IMR-90 (cell line): Measurements from ENCODE around the gene CACNA2D1. TPM values are rescaled to one million over a fixed set of nuclear protein-coding genes. Genes with fewer than 3 reads are reported as not detected.

Source experiments
- ATAC-seq: fragments of 200-7000 bp; cut with Tn5 transposase; 2 replicates; pipeline ENCODE4 v1.9.1; 2020; ENCODE audit warnings: low read depth, mild to moderate bottlenecking, moderate library complexity
- BruUV-seq: library from RNA; stranded (reverse); fragments of 400-500 nt; replicated peaks from 2 replicates; lab custom pipeline; 2021; lab: Mats Ljungman, UMichigan
- CTCF ChIA-PET: fragments of 300-600 bp; formaldehyde crosslinking; extraction: SDS; loops from one replicate; lab custom pipeline; 2021; ENCODE audit warnings: antibody characterized with exemption; lab: Yijun Ruan, JAX
- POLR2A ChIA-PET: fragments of 300-600 bp; sonication (Branson Sonifier 250); formaldehyde crosslinking; loops from one replicate; lab custom pipeline; 2022; ENCODE audit warnings: antibody characterized with exemption; ENCODE audit not compliant: unreplicated experiment; lab: Charles Lee
- DNase-seq: peaks from one replicate; pipeline ENCODE4 v3.0.0; 2013
- H2AFZ ChIP-seq: replicated peaks from 2 replicates; pipeline ENCODE3; 2013; ENCODE audit warnings: low read length, mild to moderate bottlenecking; ENCODE audit not compliant: poor library complexity
- H2AK5ac ChIP-seq: 2 replicates; pipeline ENCODE4 v1.6.1; 2013; ENCODE audit warnings: low read depth, low read length, inconsistent platforms
- H2AK9ac ChIP-seq: replicated peaks from 2 replicates; pipeline ENCODE3; 2013; ENCODE audit warnings: mild to moderate bottlenecking, low read depth, low read length, moderate library complexity; ENCODE audit not compliant: poor library complexity
- H2BK120ac ChIP-seq: 2 replicates; pipeline ENCODE4 v1.6.1; 2013; ENCODE audit warnings: low read depth, low read length, inconsistent platforms
- H2BK15ac ChIP-seq: 3 replicates; pipeline ENCODE4 v1.6.1; 2013; ENCODE audit warnings: low read depth, low read length, inconsistent platforms
- H2BK20ac ChIP-seq: 2 replicates; pipeline ENCODE4 v1.6.1; 2013; ENCODE audit warnings: low read depth, mild to moderate bottlenecking, inconsistent platforms, low read length, moderate library complexity
- H2BK5ac ChIP-seq: 2 replicates; pipeline ENCODE4 v1.6.1; 2013; ENCODE audit warnings: mild to moderate bottlenecking, low read depth, low read length, inconsistent platforms; ENCODE audit not compliant: poor library complexity, severe bottlenecking
- H3K14ac ChIP-seq: replicated peaks from 2 replicates; pipeline ENCODE4 v1.6.1; 2013; ENCODE audit warnings: low read depth, low read length, inconsistent platforms
- H3K18ac ChIP-seq: 2 replicates; pipeline ENCODE4 v1.6.1; 2013; ENCODE audit warnings: low read depth, low read length, control low read depth
- H3K23ac ChIP-seq: 2 replicates; pipeline ENCODE4 v1.6.1; 2013; ENCODE audit warnings: low read depth, low read length, inconsistent platforms
- H3K27ac ChIP-seq: 2 replicates; pipeline ENCODE4 v1.5.1; 2013; ENCODE audit warnings: mild to moderate bottlenecking, control low read depth, low read length; ENCODE audit not compliant: insufficient read depth
- H3K27me3 ChIP-seq: 2 replicates; pipeline ENCODE4 v1.6.1; 2013; ENCODE audit warnings: low read length; ENCODE audit not compliant: control insufficient read depth, insufficient read depth
- H3K36me3 ChIP-seq: 2 replicates; pipeline ENCODE4 v1.6.1; 2013; ENCODE audit warnings: low read length, mixed read lengths; ENCODE audit not compliant: control insufficient read depth, insufficient read depth
- H3K4ac ChIP-seq: 2 replicates; pipeline ENCODE4 v1.6.1; 2013; ENCODE audit warnings: low read depth, low read length, inconsistent platforms
- H3K4me1 ChIP-seq: 2 replicates; pipeline ENCODE4 v1.6.1; 2013; ENCODE audit warnings: low read length, mixed read lengths; ENCODE audit not compliant: control insufficient read depth, insufficient read depth
- H3K4me2 ChIP-seq: 2 replicates; pipeline ENCODE4 v1.6.1; 2013; ENCODE audit warnings: low read depth, mild to moderate bottlenecking, control low read depth, low read length, moderate library complexity
- H3K4me3 ChIP-seq: 2 replicates; pipeline ENCODE4 v1.5.1; 2013; ENCODE audit warnings: low read depth, mild to moderate bottlenecking, control low read depth, low read length, moderate library complexity; ENCODE audit not compliant: insufficient read depth
- H3K56ac ChIP-seq: 2 replicates; pipeline ENCODE4 v1.6.1; 2013; ENCODE audit warnings: low read length, inconsistent platforms; ENCODE audit not compliant: insufficient read depth; ENCODE audit errors: extremely low read depth
- H3K79me1 ChIP-seq, 2 experiments: 2 replicates each; pipeline ENCODE4 v1.6.1; 2013; ENCODE audit warnings: low read length in 2 of 2, inconsistent platforms in 1 of 2, low read depth in 1 of 2
- H3K9ac ChIP-seq: 2 replicates; pipeline ENCODE4 v1.6.1; 2013; ENCODE audit warnings: low read depth, low read length, control low read depth
- H3K9me1 ChIP-seq: 2 replicates; pipeline ENCODE4 v1.6.1; 2013; ENCODE audit warnings: low read length, inconsistent platforms; ENCODE audit not compliant: insufficient read depth
- H3K9me3 ChIP-seq: 2 replicates; pipeline ENCODE4 v1.6.1; 2013; ENCODE audit warnings: low read length; ENCODE audit not compliant: control insufficient read depth, insufficient read depth
- H4K20me1 ChIP-seq: 2 replicates; pipeline ENCODE4 v1.6.1; 2013; ENCODE audit warnings: low read length, inconsistent platforms; ENCODE audit not compliant: insufficient read depth
- H4K5ac ChIP-seq: 2 replicates; pipeline ENCODE4 v1.6.1; 2013; ENCODE audit warnings: mild to moderate bottlenecking, low read depth, low read length, control low read depth
- H4K8ac ChIP-seq, 2 experiments: 2 replicates each; pipeline ENCODE4 v1.6.1; 2013; ENCODE audit warnings: low read depth in 2 of 2, low read length in 2 of 2, control low read depth in 1 of 2, inconsistent platforms in 1 of 2
- H4K91ac ChIP-seq: 2 replicates; pipeline ENCODE4 v1.6.1; 2013; ENCODE audit warnings: low read depth, low read length, inconsistent platforms; ENCODE audit not compliant: insufficient read depth
- BHLHE40 ChIP-seq: fragments of 150-350 bp; IDR thresholded peaks from 2 replicates; pipeline ENCODE4 v1.6.1; 2016; ENCODE audit warnings: mild to moderate bottlenecking, low read depth, low read length
- CEBPB ChIP-seq: IDR thresholded peaks from 2 replicates; pipeline ENCODE4 v1.6.1; 2012; ENCODE audit warnings: low read depth, low read length, improper control_type of control experiment
- CHD1 ChIP-seq: IDR thresholded peaks from 2 replicates; pipeline ENCODE4 v1.6.1; 2012; ENCODE audit warnings: low read depth, low read length, improper control_type of control experiment
- ELK1 ChIP-seq: fragments of 150-350 bp; IDR thresholded peaks from 2 replicates; pipeline ENCODE4 v1.6.1; 2016; ENCODE audit warnings: low read depth, mild to moderate bottlenecking, low read length, moderate library complexity, borderline replicate concordance
- FOS ChIP-seq: fragments of 150-350 bp; IDR thresholded peaks from 2 replicates; pipeline ENCODE4 v1.6.1; 2016; ENCODE audit warnings: low read depth, low read length
- MAFK ChIP-seq: IDR thresholded peaks from 2 replicates; pipeline ENCODE4 v1.6.1; 2012; ENCODE audit warnings: low read depth, low read length, improper control_type of control experiment
- MAZ ChIP-seq: IDR thresholded peaks from 2 replicates; pipeline ENCODE4 v1.6.1; 2012; ENCODE audit warnings: low read depth, mild to moderate bottlenecking, low read length, improper control_type of control experiment, moderate library complexity, borderline replicate concordance
- MXI1 ChIP-seq: IDR thresholded peaks from 2 replicates; pipeline ENCODE4 v1.6.1; 2012; ENCODE audit warnings: low read depth, mild to moderate bottlenecking, low read length, moderate library complexity, borderline replicate concordance
- NFE2L2 ChIP-seq: fragments of 150-350 bp; IDR thresholded peaks from 2 replicates; pipeline ENCODE4 v1.6.1; 2016; ENCODE audit warnings: low read depth, mild to moderate bottlenecking, low read length
- POLR2A ChIP-seq: IDR thresholded peaks from 2 replicates; pipeline ENCODE4 v1.6.1; 2012; ENCODE audit warnings: mild to moderate bottlenecking, low read depth, low read length
- RAD21 ChIP-seq: IDR thresholded peaks from 2 replicates; pipeline ENCODE4 v1.6.1; 2012; ENCODE audit warnings: low read length, improper control_type of control experiment
- RCOR1 ChIP-seq: IDR thresholded peaks from 2 replicates; pipeline ENCODE4 v1.6.1; 2012; ENCODE audit warnings: mild to moderate bottlenecking, low read length, improper control_type of control experiment; ENCODE audit not compliant: insufficient replicate concordance
- RFX5 ChIP-seq: IDR thresholded peaks from 2 replicates; pipeline ENCODE4 v1.8.0; 2012; ENCODE audit warnings: low read depth, mild to moderate bottlenecking, low read length, moderate library complexity
- SMC3 ChIP-seq: fragments of 150-350 bp; IDR thresholded peaks from 2 replicates; pipeline ENCODE4 v1.6.1; 2016; ENCODE audit warnings: low read depth, mild to moderate bottlenecking, antibody characterized with exemption, low read length, moderate library complexity
- dilution Hi-C: fragments of 300-500 bp; cut with HindIII; formaldehyde crosslinking; loops from one replicate; pipeline ENCODE4 v1.14.3; 2018; ENCODE audit warnings: low sequenced_read_pairs; ENCODE audit not compliant: unreplicated experiment
- in situ Hi-C: fragments of 300-500 bp; cut with MboI; formaldehyde crosslinking; loops from 3 replicates; pipeline ENCODE4 v1.14.3; 2019; ENCODE audit warnings: low sequenced_read_pairs, inconsistent platforms, mixed read lengths
- intact Hi-C: fragments of 100-400 bp; cut with micrococcal nuclease; formaldehyde crosslinking; loops from 2 replicates; pipeline ENCODE4 v1.10.0; 2022
- polyA plus RNA-seq, 3 experiments: library from polyadenylated mRNA; depleted of rRNA; stranded (reverse); fragments of >200 nt; gene quantifications; 2 replicates each; pipeline ENCODE4 v1.2.3, GENCODE V29; 2012; ENCODE audit warnings: low replicate concordance in 1 of 3
- total RNA-seq: library from RNA; depleted of rRNA; stranded (reverse); fragments of >200 nt; gene quantifications from 2 replicates; pipeline ENCODE4 v1.2.3, GENCODE V29; 2012
- TF ChIP-seq, protein P1 (sequence below): fragments of 150-350 bp; IDR thresholded peaks from 2 replicates; pipeline ENCODE4 v1.6.1; 2017; ENCODE audit warnings: mild to moderate bottlenecking, antibody characterized with exemption, low read length, low read depth
- TF ChIP-seq, protein P2 (sequence below): conservative IDR thresholded peaks from 2 replicates; pipeline ENCODE4 v1.5.1; 2012; ENCODE audit warnings: mild to moderate bottlenecking, low read depth, low read length, improper control_type of control experiment

The CACNA2D1 gene
- total and polyA plus RNA-seq, 2 of the 4 experiments (the other 2 are of a cell fraction) = 5.8 to 21.9 TPM

GRCh38 chr7:82446897-82447296 lies 3.3 kb upstream of the CACNA2D1 start:
- in situ Hi-C loops (no loop called here), dilution Hi-C loops (no loop called here), intact Hi-C loops (no loop called here)
- Histone ChIP-seq H3K9me1 (peaks cover 3% of the 10 kb centered on the region; the same call in 1 of the 2 replicates), H4K5ac (no peak overlapping the region), H3K27me3 (no peaks in the 10 kb centered on the region), H2BK20ac (no peak overlapping the region), H3K4me2 (no peak overlapping the region), H2AK5ac (no peak overlapping the region), H3K9ac (no peak overlapping the region), H4K91ac (no peak overlapping the region), H3K14ac (no peak overlapping the region), H2BK5ac (no peak overlapping the region), H2AFZ (no peak overlapping the region), H3K9me3 (no peaks in the 10 kb centered on the region), H3K23ac (no peak overlapping the region), H3K27ac (no peak overlapping the region), H3K4me3 (no peak overlapping the region), H3K56ac (no peak overlapping the region), H2BK120ac (no peak overlapping the region), H2BK15ac (no peak overlapping the region), H3K4ac (no peak overlapping the region), H3K36me3 (no peaks in the 10 kb centered on the region), H4K8ac (no peak overlapping the region), H3K18ac (no peak overlapping the region), H3K79me1 (peaks cover 4 to 11% of the 10 kb centered on the region in 2 experiments; a peak in 3 of 4 replicates), H4K20me1 (no peaks in the 10 kb centered on the region), H2AK9ac (no peak overlapping the region), H3K4me1 (peaks cover 2% of the 10 kb centered on the region)
- no TSS peak for BruUV-seq
- POLR2A ChIA-PET = no interaction called here
- ATAC-seq = no peak
- no peak for TF ChIP-seq BHLHE40
- no peak for TF ChIP-seq MAFK
- TF ChIP-seq ELK1 = no peak
- TF ChIP-seq SMC3 = no peak
- no peak for TF ChIP-seq FOS
- no peak for TF ChIP-seq CHD1
- TF ChIP-seq, protein P1, sequence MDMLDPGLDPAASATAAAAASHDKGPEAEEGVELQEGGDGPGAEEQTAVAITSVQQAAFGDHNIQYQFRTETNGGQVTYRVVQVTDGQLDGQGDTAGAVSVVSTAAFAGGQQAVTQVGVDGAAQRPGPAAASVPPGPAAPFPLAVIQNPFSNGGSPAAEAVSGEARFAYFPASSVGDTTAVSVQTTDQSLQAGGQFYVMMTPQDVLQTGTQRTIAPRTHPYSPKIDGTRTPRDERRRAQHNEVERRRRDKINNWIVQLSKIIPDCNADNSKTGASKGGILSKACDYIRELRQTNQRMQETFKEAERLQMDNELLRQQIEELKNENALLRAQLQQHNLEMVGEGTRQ = no peak
- TF ChIP-seq CEBPB = no peak
- TF ChIP-seq RFX5 = no peak
- TF ChIP-seq NFE2L2 = no peak
- TF ChIP-seq, protein P2, sequence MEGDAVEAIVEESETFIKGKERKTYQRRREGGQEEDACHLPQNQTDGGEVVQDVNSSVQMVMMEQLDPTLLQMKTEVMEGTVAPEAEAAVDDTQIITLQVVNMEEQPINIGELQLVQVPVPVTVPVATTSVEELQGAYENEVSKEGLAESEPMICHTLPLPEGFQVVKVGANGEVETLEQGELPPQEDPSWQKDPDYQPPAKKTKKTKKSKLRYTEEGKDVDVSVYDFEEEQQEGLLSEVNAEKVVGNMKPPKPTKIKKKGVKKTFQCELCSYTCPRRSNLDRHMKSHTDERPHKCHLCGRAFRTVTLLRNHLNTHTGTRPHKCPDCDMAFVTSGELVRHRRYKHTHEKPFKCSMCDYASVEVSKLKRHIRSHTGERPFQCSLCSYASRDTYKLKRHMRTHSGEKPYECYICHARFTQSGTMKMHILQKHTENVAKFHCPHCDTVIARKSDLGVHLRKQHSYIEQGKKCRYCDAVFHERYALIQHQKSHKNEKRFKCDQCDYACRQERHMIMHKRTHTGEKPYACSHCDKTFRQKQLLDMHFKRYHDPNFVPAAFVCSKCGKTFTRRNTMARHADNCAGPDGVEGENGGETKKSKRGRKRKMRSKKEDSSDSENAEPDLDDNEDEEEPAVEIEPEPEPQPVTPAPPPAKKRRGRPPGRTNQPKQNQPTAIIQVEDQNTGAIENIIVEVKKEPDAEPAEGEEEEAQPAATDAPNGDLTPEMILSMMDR = no peak
- no peak for TF ChIP-seq RCOR1
- TF ChIP-seq MXI1 = no peak
- no peak for TF ChIP-seq RAD21
- no peak for TF ChIP-seq POLR2A
- TF ChIP-seq MAZ = no peak
- CTCF ChIA-PET = no interaction called here
- DNase-seq = no peak
